HCT116 (cell line): Measurements from ENCODE around the gene NXN. TPM values are rescaled to one million over a fixed set of nuclear protein-coding genes. Genes with fewer than 3 reads are reported as not detected.
A peak's percentile ranks its signal among the peaks of the same experiment; 100 is the strongest.
"Not testable (repeated sequence)": the region's sequence is repeated elsewhere in the genome, so short reads cannot be mapped to it uniquely, and the experiment has no call there.

Source experiments
- ATAC-seq: fragments of 200-7000 bp; cut with Tn5 transposase; 2 replicates; pipeline ENCODE4 v1.9.1; 2020; ENCODE audit warnings: mild to moderate bottlenecking, moderate library complexity
- BruUV-seq: library from RNA; stranded (reverse); fragments of 400-500 nt; replicated peaks from 2 replicates; lab custom pipeline; 2021; lab: Mats Ljungman, UMichigan
- CTCF ChIA-PET: fragments of 300-600 bp; sonication (Branson Sonifier 250); formaldehyde crosslinking; loops from one replicate; lab custom pipeline; 2021; ENCODE audit warnings: antibody characterized with exemption; lab: Charles Lee
- POLR2A ChIA-PET: fragments of 300-600, 350-600 bp; sonication (Branson Sonifier 250); formaldehyde crosslinking; loops from one replicate; lab custom pipeline; 2021; ENCODE audit warnings: antibody characterized with exemption; lab: Charles Lee
- RAD21 ChIA-PET, 2 experiments: fragments of 300-600 bp; sonication (Branson Sonifier 250); formaldehyde crosslinking; loops; one replicate each; lab custom pipeline; 2023; ENCODE audit warnings: low total read pairs in 2 of 2; ENCODE audit not compliant: uncharacterized antibody in 2 of 2, unreplicated experiment in 2 of 2, low non-redundant PET in 1 of 2; lab: Charles Lee
- DNase-seq: peaks from one replicate; pipeline ENCODE4 v3.0.0-alpha.2; 2010; ENCODE audit warnings: low read depth, low spot score
- H2AFZ ChIP-seq: fragments of 200-600 bp; shearing (Covaris generic), sonication (generic); 2 replicates; pipeline ENCODE4 v1.6.1; 2017; ENCODE audit warnings: low read depth, mixed run types, mixed read lengths, antibody characterized with exemption, low read length; ENCODE audit not compliant: poor library complexity, severe bottlenecking
- H3K27ac ChIP-seq: 2 replicates; pipeline ENCODE4 v1.5.1; 2012; ENCODE audit warnings: low read depth, low read length
- H3K27me3 ChIP-seq: fragments of 200-600 bp; sonication (generic); 2 replicates; pipeline ENCODE4 v1.6.1; 2016; ENCODE audit warnings: mixed run types, low read length, mixed read lengths; ENCODE audit not compliant: insufficient read depth
- H3K36me3 ChIP-seq, 2 experiments: fragments of 200-500 bp in 1 of 2; fragments of 200-600 bp in 1 of 2; sonication (Bioruptor generic) in 1 of 2; sonication (generic) in 1 of 2; 2 replicates each; pipeline versions ENCODE4 v1.5.1 to v1.6.1; 2014 to 2016; ENCODE audit warnings: low read length in 2 of 2, inconsistent platforms in 1 of 2, mixed read lengths in 1 of 2, mixed run types in 1 of 2; ENCODE audit not compliant: insufficient read depth in 2 of 2, control insufficient read depth in 1 of 2
- H3K4me1 ChIP-seq, 2 experiments: fragments of 200-600 bp in 1 of 2; sonication (generic) in 1 of 2; 2 replicates each; pipeline versions ENCODE4 v1.5.1 to v1.6.1; 2012 to 2017; ENCODE audit warnings: low read length in 2 of 2, inconsistent platforms in 1 of 2, mild to moderate bottlenecking in 1 of 2, mixed read lengths in 1 of 2, mixed run types in 1 of 2, moderate library complexity in 1 of 2; ENCODE audit not compliant: insufficient read depth in 2 of 2, control insufficient read depth in 1 of 2
- H3K4me2 ChIP-seq: fragments of 200-600 bp; sonication (generic); 2 replicates; pipeline ENCODE4 v1.6.1; 2017; ENCODE audit warnings: mixed run types, low read length, mixed read lengths
- H3K4me3 ChIP-seq, 2 experiments: fragments of 200-600 bp in 1 of 2; sonication (generic) in 1 of 2; replicated peaks in 1 of 2; 2 replicates each; pipeline ENCODE4 v1.5.1; 2011 to 2016; ENCODE audit warnings: low read length in 2 of 2, control low read depth in 1 of 2, low read depth in 1 of 2, mild to moderate bottlenecking in 1 of 2, mixed read lengths in 1 of 2, mixed run types in 1 of 2
- H3K79me2 ChIP-seq: fragments of 200-600 bp; sonication (generic); 2 replicates; pipeline ENCODE4 v1.6.1; 2017; ENCODE audit warnings: mild to moderate bottlenecking, mixed run types, low read length, moderate library complexity, mixed read lengths; ENCODE audit not compliant: insufficient read depth
- H3K9ac ChIP-seq: fragments of 200-600 bp; sonication (generic); 2 replicates; pipeline ENCODE4 v1.6.1; 2016; ENCODE audit warnings: low read length, mixed read lengths
- H3K9me2 ChIP-seq: fragments of 200-600 bp; sonication (generic), shearing (Covaris generic); 2 replicates; pipeline ENCODE4 v1.6.1; 2017; ENCODE audit warnings: mixed run types, mild to moderate bottlenecking, moderate library complexity; ENCODE audit not compliant: insufficient read depth
- H3K9me3 ChIP-seq, 2 experiments: fragments of 200-500 bp in 1 of 2; fragments of 200-600 bp in 1 of 2; sonication (Bioruptor generic) in 1 of 2; sonication (generic) in 1 of 2; 2 replicates each; pipeline ENCODE4 v1.6.1; 2014 to 2017; ENCODE audit warnings: low read length in 2 of 2, mixed read lengths in 2 of 2, inconsistent platforms in 1 of 2, low read depth in 1 of 2, mild to moderate bottlenecking in 1 of 2, mixed run types in 1 of 2, moderate library complexity in 1 of 2; ENCODE audit not compliant: control insufficient read depth in 1 of 2, insufficient read depth in 1 of 2
- H4K20me1 ChIP-seq: fragments of 200-600 bp; sonication (generic), shearing (Covaris generic); 2 replicates; pipeline ENCODE4 v1.6.1; 2017; ENCODE audit warnings: mixed run types, mild to moderate bottlenecking, moderate library complexity; ENCODE audit not compliant: insufficient read depth
- CEBPB ChIP-seq: IDR thresholded peaks from 2 replicates; pipeline ENCODE4 v1.6.1; 2012; ENCODE audit warnings: low read depth
- CTCF ChIP-seq, 3 experiments: fragments of 200-600 bp in 1 of 3; sonication (generic) in 1 of 3; IDR thresholded peaks in 2 of 3; conservative IDR thresholded peaks in 1 of 3; 2 replicates each; pipeline ENCODE4 v1.5.1; 2012 to 2017; ENCODE audit warnings: low read depth in 2 of 3, low read length in 2 of 3, antibody characterized with exemption in 1 of 3, borderline replicate concordance in 1 of 3, control low read depth in 1 of 3, mild to moderate bottlenecking in 1 of 3, mixed read lengths in 1 of 3, mixed run types in 1 of 3, moderate library complexity in 1 of 3; ENCODE audit not compliant: insufficient read depth in 1 of 3
- EGR1 ChIP-seq: IDR thresholded peaks from 2 replicates; pipeline ENCODE4 v1.6.1; 2012; ENCODE audit warnings: low read depth
- EZH2 ChIP-seq: fragments of 200-600 bp; sonication (generic); IDR thresholded peaks from 2 replicates; pipeline ENCODE4 v1.6.1; 2017; ENCODE audit warnings: antibody characterized with exemption, mixed run types
- EZH2phosphoT487 ChIP-seq: fragments of 200-600 bp; IDR thresholded peaks from 2 replicates; pipeline ENCODE4 v1.6.1; 2018; ENCODE audit warnings: antibody characterized with exemption, borderline replicate concordance
- FOSL1 ChIP-seq: IDR thresholded peaks from 2 replicates; pipeline ENCODE4 v1.6.1; 2012; ENCODE audit warnings: low read depth
- MAX ChIP-seq: IDR thresholded peaks from 2 replicates; pipeline ENCODE4 v1.6.1; 2012
- REST ChIP-seq: IDR thresholded peaks from 2 replicates; pipeline ENCODE4 v1.6.1; 2012; ENCODE audit warnings: low read depth
- SRF ChIP-seq: IDR thresholded peaks from 2 replicates; pipeline ENCODE4 v1.6.1; 2012; ENCODE audit warnings: low read depth
- ZBTB33 ChIP-seq: IDR thresholded peaks from 2 replicates; pipeline ENCODE4 v1.6.1; 2011; ENCODE audit warnings: mild to moderate bottlenecking, low read length, moderate library complexity; ENCODE audit not compliant: insufficient replicate concordance; ENCODE audit errors: extremely low read depth
- ZFX ChIP-seq: fragments of 450-650 bp; IDR thresholded peaks from 2 replicates; pipeline ENCODE4 v1.6.1; 2017
- ZNF274 ChIP-seq: fragments of 200-500 bp; sonication (Bioruptor generic); IDR thresholded peaks from 2 replicates; pipeline ENCODE4 v1.6.1; 2014; ENCODE audit warnings: mild to moderate bottlenecking, low read depth, low read length, inconsistent platforms
- intact Hi-C: fragments of 100-400 bp; cut with micrococcal nuclease; formaldehyde crosslinking; loops from 2 replicates; pipeline ENCODE4 v1.10.0; 2022
- total RNA-seq: library from RNA; stranded (reverse); gene quantifications from one replicate; pipeline ENCODE4 v1.2.1, GENCODE V29; 2021; ENCODE audit not compliant: unreplicated experiment

The NXN gene
- total RNA-seq, 1 experiment from 2014 or later = 83.7 TPM

- Histone ChIP-seq H4K20me1 (no peaks in the 10 kb centered on the region; the same call in 1 of the 2 replicates), H3K27me3 (no peaks in the 10 kb centered on the region), H3K9me3 (no peaks in the 10 kb centered on the region), H3K4me2 (peak overlapping the region; percentile 4; the same call in 1 of the 2 replicates)
- BruUV-seq = no TSS peak
- RAD21 ChIA-PET = no interaction called here
- intact Hi-C loops = no loop called here
- TF ChIP-seq FOSL1 (no peak), ZFX (no peak), REST (no peak), ZBTB33 (no peak), EZH2phosphoT487 (no peak), EGR1 (no peak), MAX (no peak), CEBPB (no peak), ZNF274 (no peak), EZH2 (no peak), CTCF (IDR thresholded peaks at IDR 0.05 in 2 of 3, conservative IDR thresholded peaks at IDR 0.05 in 1 of 3; ENCODE audit: borderline replicate concordance in 1 of 3, insufficient read depth in 1 of 3, low read depth in 2 of 3, low read length in 2 of 3) (no peak), SRF (no peak)
- TF ChIP-seq, all 23 proteins: peak for 0
- POLR2A ChIA-PET = no interaction called here
- no peak for ATAC-seq
- CTCF ChIA-PET = interaction anchor here (1.7 kb wide), 1 partner anchor 96 kb away, joined by 5 read pairs; no protein-coding TSS in a partner anchor
- no peaks in the 10 kb centered on the region for H3K36me3 ChIP-seq
- no peak for DNase-seq
- H3K9me2 ChIP-seq = no peaks in the 10 kb centered on the region
- no peak overlapping the region for H3K4me3 ChIP-seq
- H3K9ac ChIP-seq = no peak overlapping the region
- H2AFZ ChIP-seq = no peak overlapping the region
- peaks cover 76% of the 10 kb centered on the region for H3K79me2 ChIP-seq
- peaks cover 46 to 82% of the 10 kb centered on the region in 2 experiments for H3K4me1 ChIP-seq
- H3K27ac ChIP-seq = no peak overlapping the region
Observed at GRCh38 chr17:975371-975915, 4.1 kb downstream of the NXN start.

- H4K20me1 ChIP-seq, intact Hi-C loops, H3K9me3 ChIP-seq, RAD21 ChIA-PET, H3K36me3 ChIP-seq, H3K27ac ChIP-seq, H2AFZ ChIP-seq, H3K4me3 ChIP-seq, ATAC-seq, H3K9me2 ChIP-seq, H3K9ac ChIP-seq, DNase-seq, H3K27me3 ChIP-seq, BruUV-seq, POLR2A ChIA-PET: not testable (repeated sequence)
- Histone ChIP-seq H3K4me1 (peaks cover 46 to 82% of the 10 kb centered on the region in 2 experiments), H3K79me2 (peaks cover 82% of the 10 kb centered on the region), H3K4me2 (peak overlapping the region; percentile 4; the same call in 1 of the 2 replicates)
- CTCF ChIA-PET = interaction anchor here (1.7 kb wide), 1 partner anchor 95 kb away, joined by 5 read pairs; no protein-coding TSS in a partner anchor
Observed at GRCh38 chr17:974778-975177, 4.8 kb downstream of the NXN start.
